IMR-90 (cell line): ENCODE results near the gene RSPO4. TPM values are rescaled to one million over a fixed set of nuclear protein-coding genes. Genes with fewer than 3 reads are reported as not detected.
A peak's percentile ranks its signal among the peaks of the same experiment; 100 is the strongest.

Source experiments
- ATAC-seq: fragments of 200-7000 bp; cut with Tn5 transposase; 2 replicates; pipeline ENCODE4 v1.9.1; 2020; ENCODE audit warnings: low read depth, mild to moderate bottlenecking, moderate library complexity
- BruUV-seq: library from RNA; stranded (reverse); fragments of 400-500 nt; replicated peaks from 2 replicates; lab custom pipeline; 2021; lab: Mats Ljungman, UMichigan
- CTCF ChIA-PET: fragments of 300-600 bp; formaldehyde crosslinking; extraction: SDS; loops from one replicate; lab custom pipeline; 2021; ENCODE audit warnings: antibody characterized with exemption; lab: Yijun Ruan, JAX
- POLR2A ChIA-PET: fragments of 300-600 bp; sonication (Branson Sonifier 250); formaldehyde crosslinking; loops from one replicate; lab custom pipeline; 2022; ENCODE audit warnings: antibody characterized with exemption; ENCODE audit not compliant: unreplicated experiment; lab: Charles Lee
- DNase-seq: peaks from one replicate; pipeline ENCODE4 v3.0.0; 2013
- H2AFZ ChIP-seq: replicated peaks from 2 replicates; pipeline ENCODE3; 2013; ENCODE audit warnings: low read length, mild to moderate bottlenecking; ENCODE audit not compliant: poor library complexity
- H2AK5ac ChIP-seq: 2 replicates; pipeline ENCODE4 v1.6.1; 2013; ENCODE audit warnings: low read depth, low read length, inconsistent platforms
- H2AK9ac ChIP-seq: replicated peaks from 2 replicates; pipeline ENCODE3; 2013; ENCODE audit warnings: mild to moderate bottlenecking, low read depth, low read length, moderate library complexity; ENCODE audit not compliant: poor library complexity
- H2BK120ac ChIP-seq: 2 replicates; pipeline ENCODE4 v1.6.1; 2013; ENCODE audit warnings: low read depth, low read length, inconsistent platforms
- H2BK15ac ChIP-seq: 3 replicates; pipeline ENCODE4 v1.6.1; 2013; ENCODE audit warnings: low read depth, low read length, inconsistent platforms
- H2BK20ac ChIP-seq: 2 replicates; pipeline ENCODE4 v1.6.1; 2013; ENCODE audit warnings: low read depth, mild to moderate bottlenecking, inconsistent platforms, low read length, moderate library complexity
- H2BK5ac ChIP-seq: 2 replicates; pipeline ENCODE4 v1.6.1; 2013; ENCODE audit warnings: mild to moderate bottlenecking, low read depth, low read length, inconsistent platforms; ENCODE audit not compliant: poor library complexity, severe bottlenecking
- H3K14ac ChIP-seq: replicated peaks from 2 replicates; pipeline ENCODE4 v1.6.1; 2013; ENCODE audit warnings: low read depth, low read length, inconsistent platforms
- H3K18ac ChIP-seq: 2 replicates; pipeline ENCODE4 v1.6.1; 2013; ENCODE audit warnings: low read depth, low read length, control low read depth
- H3K23ac ChIP-seq: 2 replicates; pipeline ENCODE4 v1.6.1; 2013; ENCODE audit warnings: low read depth, low read length, inconsistent platforms
- H3K27ac ChIP-seq: 2 replicates; pipeline ENCODE4 v1.5.1; 2013; ENCODE audit warnings: mild to moderate bottlenecking, control low read depth, low read length; ENCODE audit not compliant: insufficient read depth
- H3K27me3 ChIP-seq: 2 replicates; pipeline ENCODE4 v1.6.1; 2013; ENCODE audit warnings: low read length; ENCODE audit not compliant: control insufficient read depth, insufficient read depth
- H3K36me3 ChIP-seq: 2 replicates; pipeline ENCODE4 v1.6.1; 2013; ENCODE audit warnings: low read length, mixed read lengths; ENCODE audit not compliant: control insufficient read depth, insufficient read depth
- H3K4ac ChIP-seq: 2 replicates; pipeline ENCODE4 v1.6.1; 2013; ENCODE audit warnings: low read depth, low read length, inconsistent platforms
- H3K4me1 ChIP-seq: 2 replicates; pipeline ENCODE4 v1.6.1; 2013; ENCODE audit warnings: low read length, mixed read lengths; ENCODE audit not compliant: control insufficient read depth, insufficient read depth
- H3K4me2 ChIP-seq: 2 replicates; pipeline ENCODE4 v1.6.1; 2013; ENCODE audit warnings: low read depth, mild to moderate bottlenecking, control low read depth, low read length, moderate library complexity
- H3K4me3 ChIP-seq: 2 replicates; pipeline ENCODE4 v1.5.1; 2013; ENCODE audit warnings: low read depth, mild to moderate bottlenecking, control low read depth, low read length, moderate library complexity; ENCODE audit not compliant: insufficient read depth
- H3K56ac ChIP-seq: 2 replicates; pipeline ENCODE4 v1.6.1; 2013; ENCODE audit warnings: low read length, inconsistent platforms; ENCODE audit not compliant: insufficient read depth; ENCODE audit errors: extremely low read depth
- H3K79me1 ChIP-seq, 2 experiments: 2 replicates each; pipeline ENCODE4 v1.6.1; 2013; ENCODE audit warnings: low read length in 2 of 2, inconsistent platforms in 1 of 2, low read depth in 1 of 2
- H3K9ac ChIP-seq: 2 replicates; pipeline ENCODE4 v1.6.1; 2013; ENCODE audit warnings: low read depth, low read length, control low read depth
- H3K9me1 ChIP-seq: 2 replicates; pipeline ENCODE4 v1.6.1; 2013; ENCODE audit warnings: low read length, inconsistent platforms; ENCODE audit not compliant: insufficient read depth
- H3K9me3 ChIP-seq: 2 replicates; pipeline ENCODE4 v1.6.1; 2013; ENCODE audit warnings: low read length; ENCODE audit not compliant: control insufficient read depth, insufficient read depth
- H4K20me1 ChIP-seq: 2 replicates; pipeline ENCODE4 v1.6.1; 2013; ENCODE audit warnings: low read length, inconsistent platforms; ENCODE audit not compliant: insufficient read depth
- H4K5ac ChIP-seq: 2 replicates; pipeline ENCODE4 v1.6.1; 2013; ENCODE audit warnings: mild to moderate bottlenecking, low read depth, low read length, control low read depth
- H4K8ac ChIP-seq, 2 experiments: 2 replicates each; pipeline ENCODE4 v1.6.1; 2013; ENCODE audit warnings: low read depth in 2 of 2, low read length in 2 of 2, control low read depth in 1 of 2, inconsistent platforms in 1 of 2
- H4K91ac ChIP-seq: 2 replicates; pipeline ENCODE4 v1.6.1; 2013; ENCODE audit warnings: low read depth, low read length, inconsistent platforms; ENCODE audit not compliant: insufficient read depth
- BHLHE40 ChIP-seq: fragments of 150-350 bp; IDR thresholded peaks from 2 replicates; pipeline ENCODE4 v1.6.1; 2016; ENCODE audit warnings: mild to moderate bottlenecking, low read depth, low read length
- CHD1 ChIP-seq: IDR thresholded peaks from 2 replicates; pipeline ENCODE4 v1.6.1; 2012; ENCODE audit warnings: low read depth, low read length, improper control_type of control experiment
- FOS ChIP-seq: fragments of 150-350 bp; IDR thresholded peaks from 2 replicates; pipeline ENCODE4 v1.6.1; 2016; ENCODE audit warnings: low read depth, low read length
- MAFK ChIP-seq: IDR thresholded peaks from 2 replicates; pipeline ENCODE4 v1.6.1; 2012; ENCODE audit warnings: low read depth, low read length, improper control_type of control experiment
- MAZ ChIP-seq: IDR thresholded peaks from 2 replicates; pipeline ENCODE4 v1.6.1; 2012; ENCODE audit warnings: low read depth, mild to moderate bottlenecking, low read length, improper control_type of control experiment, moderate library complexity, borderline replicate concordance
- MXI1 ChIP-seq: IDR thresholded peaks from 2 replicates; pipeline ENCODE4 v1.6.1; 2012; ENCODE audit warnings: low read depth, mild to moderate bottlenecking, low read length, moderate library complexity, borderline replicate concordance
- NFE2L2 ChIP-seq: fragments of 150-350 bp; IDR thresholded peaks from 2 replicates; pipeline ENCODE4 v1.6.1; 2016; ENCODE audit warnings: low read depth, mild to moderate bottlenecking, low read length
- POLR2A ChIP-seq: IDR thresholded peaks from 2 replicates; pipeline ENCODE4 v1.6.1; 2012; ENCODE audit warnings: mild to moderate bottlenecking, low read depth, low read length
- RAD21 ChIP-seq: IDR thresholded peaks from 2 replicates; pipeline ENCODE4 v1.6.1; 2012; ENCODE audit warnings: low read length, improper control_type of control experiment
- RCOR1 ChIP-seq: IDR thresholded peaks from 2 replicates; pipeline ENCODE4 v1.6.1; 2012; ENCODE audit warnings: mild to moderate bottlenecking, low read length, improper control_type of control experiment; ENCODE audit not compliant: insufficient replicate concordance
- RFX5 ChIP-seq: IDR thresholded peaks from 2 replicates; pipeline ENCODE4 v1.8.0; 2012; ENCODE audit warnings: low read depth, mild to moderate bottlenecking, low read length, moderate library complexity
- SMC3 ChIP-seq: fragments of 150-350 bp; IDR thresholded peaks from 2 replicates; pipeline ENCODE4 v1.6.1; 2016; ENCODE audit warnings: low read depth, mild to moderate bottlenecking, antibody characterized with exemption, low read length, moderate library complexity
- USF2 ChIP-seq: fragments of 150-350 bp; IDR thresholded peaks from 2 replicates; pipeline ENCODE4 v1.6.1; 2017; ENCODE audit warnings: mild to moderate bottlenecking, antibody characterized with exemption, low read length, low read depth
- WGBS, 2 experiments: methylation state at CpG; one replicate each; pipeline versions ENCODE4 v1.1.5 to v1.1.7; 2013; ENCODE audit warnings: missing lambda C conversion rate in 2 of 2; ENCODE audit not compliant: insufficient read length in 1 of 2; ENCODE audit errors: extremely low coverage in 2 of 2; 5-methylcytosine and 5-hydroxymethylcytosine counted together
- dilution Hi-C: fragments of 300-500 bp; cut with HindIII; formaldehyde crosslinking; loops from one replicate; pipeline ENCODE4 v1.14.3; 2018; ENCODE audit warnings: low sequenced_read_pairs; ENCODE audit not compliant: unreplicated experiment
- in situ Hi-C: fragments of 300-500 bp; cut with MboI; formaldehyde crosslinking; loops from 3 replicates; pipeline ENCODE4 v1.14.3; 2019; ENCODE audit warnings: low sequenced_read_pairs, inconsistent platforms, mixed read lengths
- intact Hi-C: fragments of 100-400 bp; cut with micrococcal nuclease; formaldehyde crosslinking; loops from 2 replicates; pipeline ENCODE4 v1.10.0; 2022
- polyA plus RNA-seq, 3 experiments: library from polyadenylated mRNA; depleted of rRNA; stranded (reverse); fragments of >200 nt; gene quantifications; 2 replicates each; pipeline ENCODE4 v1.2.3, GENCODE V29; 2012; ENCODE audit warnings: low replicate concordance in 1 of 3
- total RNA-seq: library from RNA; depleted of rRNA; stranded (reverse); fragments of >200 nt; gene quantifications from 2 replicates; pipeline ENCODE4 v1.2.3, GENCODE V29; 2012
- TF ChIP-seq, protein P1 (sequence below): fragments of 150-350 bp; IDR thresholded peaks from 2 replicates; pipeline ENCODE4 v1.6.1; 2016; ENCODE audit warnings: low read depth, mild to moderate bottlenecking, low read length, moderate library complexity, borderline replicate concordance

RSPO4 gene
- total and polyA plus RNA-seq, 2 of the 4 experiments (the other 2 are of a cell fraction), result not detected

DNA sequence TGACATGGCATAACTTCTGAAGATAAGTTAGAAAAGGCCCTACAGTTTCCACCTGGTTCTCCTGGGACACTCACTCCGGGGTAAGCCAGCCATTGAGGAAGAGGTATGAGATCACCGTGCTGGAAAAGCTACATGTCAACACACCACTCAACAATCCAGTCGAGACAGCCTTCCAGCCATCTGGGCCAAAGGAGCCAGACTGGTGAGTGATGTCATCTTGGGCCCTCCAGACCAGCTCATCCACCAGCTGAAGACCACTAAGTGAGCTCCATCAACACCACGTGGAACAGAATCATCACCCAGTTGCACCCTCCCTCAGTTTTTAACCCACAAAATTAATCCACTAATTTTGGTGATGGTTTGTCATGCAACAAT lies 32.3 kb upstream of the RSPO4 start:
- peak overlapping the region; percentile 5 for H2AK9ac ChIP-seq
- H3K9me1 ChIP-seq, result no peaks in the 10 kb centered on the region
- DNase-seq (no peak), ATAC-seq (no peak)
- H2AFZ ChIP-seq, result no peak overlapping the region
- H2AK5ac ChIP-seq, result no peak overlapping the region
- intact Hi-C loops, result no loop called here
- no peak overlapping the region for H3K9ac ChIP-seq
- TF ChIP-seq MAZ (no peak), MXI1 (no peak), POLR2A (no peak), USF2 (no peak), RAD21 (no peak), RCOR1 (no peak), RFX5 (no peak), CHD1 (no peak), SMC3 (no peak), BHLHE40 (no peak), FOS (no peak), MAFK (no peak), NFE2L2 (no peak)
- TF ChIP-seq, protein P1, sequence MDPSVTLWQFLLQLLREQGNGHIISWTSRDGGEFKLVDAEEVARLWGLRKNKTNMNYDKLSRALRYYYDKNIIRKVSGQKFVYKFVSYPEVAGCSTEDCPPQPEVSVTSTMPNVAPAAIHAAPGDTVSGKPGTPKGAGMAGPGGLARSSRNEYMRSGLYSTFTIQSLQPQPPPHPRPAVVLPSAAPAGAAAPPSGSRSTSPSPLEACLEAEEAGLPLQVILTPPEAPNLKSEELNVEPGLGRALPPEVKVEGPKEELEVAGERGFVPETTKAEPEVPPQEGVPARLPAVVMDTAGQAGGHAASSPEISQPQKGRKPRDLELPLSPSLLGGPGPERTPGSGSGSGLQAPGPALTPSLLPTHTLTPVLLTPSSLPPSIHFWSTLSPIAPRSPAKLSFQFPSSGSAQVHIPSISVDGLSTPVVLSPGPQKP, result no peak
- no peak overlapping the region for H2BK120ac ChIP-seq
- no peak overlapping the region for H3K56ac ChIP-seq
- no peak overlapping the region for H3K4me2 ChIP-seq
- no peak overlapping the region for H4K5ac ChIP-seq
- H3K9me3 ChIP-seq, result no peaks in the 10 kb centered on the region
- H3K4me3 ChIP-seq, result no peak overlapping the region
- in situ Hi-C loops, result no loop called here
- H4K20me1 ChIP-seq, result no peaks in the 10 kb centered on the region
- no peak overlapping the region for H3K4ac ChIP-seq
- POLR2A ChIA-PET, result no interaction called here
- H3K18ac ChIP-seq, result no peak overlapping the region
- H3K36me3 ChIP-seq, result no peaks in the 10 kb centered on the region
- H3K4me1 ChIP-seq, result no peaks in the 10 kb centered on the region
- no TSS peak for BruUV-seq
- no peak overlapping the region for H3K27ac ChIP-seq
- H3K14ac ChIP-seq, result no peak overlapping the region
- no peaks in the 10 kb centered on the region for H3K27me3 ChIP-seq
- no peak overlapping the region for H4K8ac ChIP-seq
- H4K91ac ChIP-seq, result no peak overlapping the region
- no peak overlapping the region for H3K23ac ChIP-seq
- no peak overlapping the region for H2BK15ac ChIP-seq
- dilution Hi-C loops, result no loop called here
- CTCF ChIA-PET, result interaction anchor here (0.7 kb wide), 1 partner anchor 224 kb away, joined by 3 read pairs; no protein-coding TSS in a partner anchor
- no peak overlapping the region for H2BK5ac ChIP-seq
- H3K79me1 ChIP-seq, result no peaks in the 10 kb centered on the region
- no peak overlapping the region for H2BK20ac ChIP-seq
- WGBS, 2 experiments, result no CpG with 5 or more reads among the region's 4 CpGs
